Astrocyte of the spinal cord (primary cell): ENCODE results near the gene SLC22A5.

Experiments used
- DNase-seq: peaks from one replicate; pipeline ENCODE4 v3.0.0; 2011; ENCODE audit warnings: low read depth, low spot score
- H3K4me3 ChIP-seq: 2 replicates; pipeline ENCODE4 v1.5.1; 2011; ENCODE audit warnings: low read depth, mild to moderate bottlenecking, low read length, moderate library complexity
- CTCF ChIP-seq: IDR thresholded peaks from 2 replicates; pipeline ENCODE4 v1.5.1; 2012; ENCODE audit warnings: low read depth, mild to moderate bottlenecking, low read length, inconsistent platforms
- in situ Hi-C: cut with HindIII; loops from 2 replicates; pipeline ENCODE4 v1.10.0; 2017; ENCODE audit warnings: low sequenced_read_pairs

SLC22A5 gene

GRCh38 chr5:132353486-132353995, 16.0 kb upstream of the SLC22A5 start:
- in situ Hi-C loops = no loop called here
- no peak for TF ChIP-seq CTCF
- DNase-seq = no peak
- H3K4me3 ChIP-seq = no peak overlapping the region

GRCh38 chr5:132354381-132355139, 14.9 kb upstream of the SLC22A5 start:
- H3K4me3 ChIP-seq = no peak overlapping the region
- in situ Hi-C loops = no loop called here
- TF ChIP-seq CTCF = no peak
- no peak for DNase-seq

GRCh38 chr5:132355140-132355765, 14.3 kb upstream of the SLC22A5 start:
- no peak for TF ChIP-seq CTCF
- H3K4me3 ChIP-seq = no peak overlapping the region
- DNase-seq = no peak
- in situ Hi-C loops = no loop called here

GRCh38 chr5:132358775-132359174, 10.7 kb upstream of the SLC22A5 start:
- in situ Hi-C loops = no loop called here
- TF ChIP-seq CTCF = no peak
- H3K4me3 ChIP-seq = no peak overlapping the region
- no peak for DNase-seq

GRCh38 chr5:132362086-132362485, 7.4 kb upstream of the SLC22A5 start:
- H3K4me3 ChIP-seq = no peak overlapping the region
- in situ Hi-C loops = no loop called here
- TF ChIP-seq CTCF = no peak
- DNase-seq = no peak

- peak; percentile 81 for DNase-seq
- in situ Hi-C loops = no loop called here
- TF ChIP-seq CTCF = no peak
- no peak overlapping the region for H3K4me3 ChIP-seq
Observed at GRCh38 chr5:132363431-132364112, 5.9 kb upstream of the SLC22A5 start.
